Measurements from ENCODE around the gene MOB3A.

DNA sequence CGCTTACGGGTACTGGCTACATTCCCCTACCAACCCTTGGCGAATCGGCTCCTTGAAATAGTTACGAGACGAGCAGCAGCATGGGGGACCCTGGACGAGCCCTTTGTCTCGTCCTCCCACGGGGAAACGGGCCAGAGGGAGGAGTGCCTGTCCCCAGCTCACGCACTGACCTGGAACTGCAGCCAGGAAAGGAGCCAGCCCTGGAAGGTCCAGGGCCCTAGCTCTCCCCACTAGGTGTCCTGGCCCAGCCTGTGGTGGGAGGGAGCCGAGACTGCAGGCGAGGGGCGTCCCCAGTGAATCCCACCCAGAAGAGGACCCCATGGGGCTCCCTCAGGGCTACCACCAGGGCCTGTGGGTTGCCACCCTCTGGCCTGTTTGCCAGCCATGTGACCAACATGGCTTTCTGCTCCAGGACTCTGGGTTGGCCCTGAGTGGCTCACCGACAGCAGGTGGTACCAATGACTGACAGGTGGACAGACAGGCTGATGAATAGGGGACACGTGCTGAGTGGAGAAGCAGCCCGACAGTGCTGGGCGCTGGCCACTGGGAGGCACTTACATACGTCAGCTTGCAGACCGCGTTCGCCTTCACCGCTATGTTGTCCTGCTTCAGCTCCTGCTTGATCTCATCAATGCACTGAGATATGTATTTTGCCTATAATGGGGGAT lies 42.1 kb upstream of the MOB3A start:
- TF ChIP-seq CTCF (IDR thresholded peaks at IDR 0.05; ENCODE audit: poor library complexity), result no peak
- TF ChIP-seq EZH2 (IDR thresholded peaks at IDR 0.05; ENCODE audit: borderline replicate concordance), result no peak
